ENCODE results near the gene LPCAT4. TPM values are rescaled to one million over a fixed set of nuclear protein-coding genes. Genes with fewer than 3 reads are reported as not detected.
A peak's percentile ranks its signal among the peaks of the same experiment; 100 is the strongest.

LPCAT4 gene
- total RNA-seq, 1 experiment from 2014 or later: 9.8 TPM

DNA sequence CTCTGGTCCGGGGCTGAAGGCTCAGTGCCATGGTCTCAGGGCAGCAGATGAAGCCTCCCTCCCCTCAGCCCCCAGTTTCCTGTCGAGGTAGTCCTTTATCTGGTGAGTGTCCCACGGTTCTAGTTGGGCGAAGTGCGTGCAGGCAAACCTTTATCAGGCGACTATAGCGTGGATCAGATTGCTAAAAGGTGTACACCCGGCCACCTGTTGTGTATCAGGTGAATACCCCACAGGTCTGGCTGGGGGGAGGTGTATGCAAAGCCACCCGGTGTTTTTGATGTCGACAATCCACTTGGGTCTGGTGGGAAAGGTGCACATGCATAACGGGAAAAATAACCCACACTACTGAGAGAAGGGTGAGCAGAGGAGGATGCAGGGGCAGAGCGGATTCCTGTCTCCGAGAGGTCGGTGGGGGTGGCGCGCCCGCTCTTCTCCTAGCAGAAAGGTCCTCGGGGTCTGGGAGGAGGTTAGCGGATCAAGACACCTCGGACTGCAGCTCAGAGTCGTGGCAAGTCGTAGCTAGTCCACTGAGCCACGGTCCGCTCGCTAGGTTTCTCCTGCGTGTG is 29.9 kb downstream of the LPCAT4 start:
- DNase-seq (ENCODE audit: low spot score): no peak

DNA sequence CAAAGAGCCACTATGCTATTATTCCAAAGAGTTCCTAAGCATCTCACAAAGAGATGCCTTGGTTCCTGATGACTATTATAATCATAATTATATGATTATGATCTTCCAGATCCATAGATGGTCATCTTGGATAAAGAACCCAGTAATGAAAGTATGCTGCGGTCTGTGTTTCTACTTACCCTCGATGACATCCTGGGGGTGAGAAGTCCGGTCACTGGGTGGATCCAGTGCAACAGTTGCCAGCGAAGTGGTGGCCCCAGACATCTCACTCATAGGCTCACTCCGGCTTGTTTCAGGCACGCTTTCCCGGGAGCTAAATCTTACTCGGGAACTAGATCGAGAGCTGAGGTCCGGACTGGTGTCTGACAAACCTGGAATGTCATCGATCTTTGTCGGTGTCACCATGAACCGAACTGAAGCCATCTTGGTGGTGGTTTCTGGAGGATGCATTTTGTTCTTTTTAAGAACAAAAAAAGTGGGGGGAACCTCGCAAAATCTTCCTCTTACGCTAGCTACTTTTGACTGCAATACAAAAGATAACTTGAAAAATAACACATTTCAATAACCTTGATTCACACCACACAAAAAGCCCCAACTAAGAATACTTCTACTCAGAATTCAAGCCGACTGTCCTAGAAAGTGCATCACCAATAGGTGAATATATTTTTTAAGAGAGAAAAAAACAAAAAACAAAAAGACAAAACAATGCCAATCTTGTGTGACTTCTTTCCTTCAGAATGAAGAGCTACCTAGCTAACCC is 30.6 kb downstream of the LPCAT4 start:
- DNase-seq (ENCODE audit: low spot score): no peak

DNA sequence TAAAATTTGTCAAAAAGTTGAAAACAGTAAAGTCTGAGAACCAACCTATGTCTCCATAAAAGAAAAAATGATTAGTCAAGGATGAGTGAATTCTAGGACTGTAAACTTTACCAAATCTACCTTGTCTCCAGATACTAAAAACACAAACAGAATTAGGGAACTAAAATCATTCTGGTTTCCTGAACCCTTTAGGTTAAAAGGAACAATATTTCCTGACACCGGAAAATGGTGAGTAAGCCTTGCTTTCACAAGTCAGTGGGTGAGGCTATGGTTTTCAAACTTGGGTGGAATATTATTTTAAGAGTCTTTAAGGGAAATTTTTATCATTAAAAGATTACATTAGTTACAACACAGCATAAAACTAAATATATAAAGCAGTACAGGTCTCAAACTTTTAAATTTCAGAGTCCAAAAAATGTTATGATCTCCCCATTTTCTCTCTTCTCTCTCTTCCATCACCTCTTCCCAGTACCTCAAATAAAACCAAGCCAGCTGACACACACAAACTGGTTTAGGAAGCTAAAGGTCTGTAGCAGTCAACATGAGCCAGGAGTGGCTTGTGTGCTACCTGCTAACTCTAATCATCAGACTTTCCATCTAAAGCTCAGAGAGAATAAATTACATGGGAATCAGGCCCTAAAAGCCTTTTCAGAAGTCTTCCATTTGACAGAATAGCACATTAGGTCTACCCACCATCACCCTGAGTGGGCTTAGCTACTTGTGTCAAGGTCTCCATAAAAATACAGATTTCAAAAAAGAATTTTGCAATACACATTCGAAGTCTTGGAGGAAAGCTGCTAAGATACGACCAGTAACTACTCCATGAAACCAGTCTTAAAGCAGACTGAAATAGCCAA is 31.6 kb downstream of the LPCAT4 start:
- no peak for DNase-seq (ENCODE audit: low spot score)

DNA sequence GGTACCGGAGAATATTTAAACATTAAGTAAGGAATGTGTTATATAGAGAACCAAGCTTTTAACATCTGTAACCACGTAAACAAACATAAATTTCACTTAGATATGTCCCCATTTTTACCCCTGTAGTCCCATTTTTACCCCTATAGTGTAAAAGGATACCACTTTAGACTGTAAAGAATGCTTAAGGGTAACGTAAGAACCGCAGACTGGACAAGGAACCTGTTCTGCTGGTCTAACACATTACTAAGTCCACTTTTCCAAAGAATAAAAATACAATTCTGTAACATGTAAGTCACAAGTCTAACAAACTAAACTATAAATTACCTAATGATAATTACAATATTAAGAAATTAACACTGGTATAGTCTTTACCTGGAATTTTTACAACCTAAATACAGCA is 32.3 kb downstream of the LPCAT4 start:
- DNase-seq (ENCODE audit: low spot score): no peak

DNA sequence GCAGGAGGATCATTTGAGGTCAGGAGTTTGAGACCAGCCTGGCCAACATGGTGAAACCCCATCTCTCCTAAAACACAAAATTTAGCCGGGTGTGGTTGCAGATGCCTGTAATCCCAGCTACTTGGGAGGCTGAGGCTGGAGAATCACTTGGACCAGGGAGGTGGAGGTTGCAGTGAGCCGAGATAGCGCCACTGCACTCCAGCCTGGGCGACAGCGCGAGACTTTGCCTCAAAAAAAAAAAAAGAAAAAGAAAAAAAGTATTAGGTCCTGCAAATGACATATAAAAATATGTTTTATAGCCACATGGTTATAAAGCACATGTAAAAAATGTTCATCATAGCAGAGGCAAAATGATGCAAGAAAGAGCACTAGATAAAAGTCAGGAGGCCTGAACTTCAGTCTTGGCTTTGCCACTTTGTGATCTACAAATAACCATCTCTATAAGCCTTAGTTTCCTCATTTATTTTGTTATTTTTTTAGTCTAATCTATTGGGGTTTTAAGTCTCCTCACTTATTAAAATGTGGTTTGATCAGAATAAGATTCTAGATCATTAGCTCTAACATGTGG is 34.4 kb downstream of the LPCAT4 start:
- DNase-seq (ENCODE audit: low spot score): no peak

DNA sequence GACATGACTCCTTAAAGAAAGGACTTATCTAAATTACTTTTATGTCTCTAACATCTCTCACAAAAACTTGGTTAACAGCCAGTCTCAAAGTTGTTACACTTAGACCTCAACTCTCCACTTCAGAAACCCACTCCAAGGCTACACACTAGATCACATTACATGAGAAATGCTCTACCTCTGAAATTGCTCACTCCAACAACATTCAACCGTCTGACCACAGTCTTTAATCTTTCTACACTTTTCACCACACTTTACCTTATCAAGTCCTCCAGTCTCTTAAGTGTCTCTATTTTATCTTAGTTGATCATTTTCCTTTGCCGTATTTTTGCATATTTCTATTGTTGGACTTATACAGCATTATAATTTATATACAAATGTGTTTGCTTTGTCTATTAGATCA is 35.2 kb downstream of the LPCAT4 start:
- DNase-seq (ENCODE audit: low spot score): no peak

DNA sequence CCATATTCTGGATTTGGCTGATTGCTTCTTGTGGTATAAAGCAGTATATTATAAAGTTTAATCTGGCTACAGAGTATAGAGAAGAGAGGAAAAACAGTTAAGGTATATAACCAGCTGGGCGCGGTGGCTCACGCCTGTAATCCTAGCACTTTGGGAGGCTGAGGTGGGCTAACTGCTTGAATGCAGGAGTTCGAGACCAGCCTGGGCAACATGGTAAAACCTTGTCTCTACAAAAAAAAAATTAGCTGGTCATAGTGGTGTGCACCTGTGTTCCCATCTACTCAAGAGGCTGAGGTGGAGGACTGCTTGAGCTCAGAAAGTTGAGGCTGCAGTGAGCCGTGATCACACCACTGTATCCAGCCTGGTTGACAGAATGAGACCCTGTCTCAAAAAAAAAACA is 36.7 kb downstream of the LPCAT4 start:
- DNase-seq (ENCODE audit: low spot score): no peak

DNA sequence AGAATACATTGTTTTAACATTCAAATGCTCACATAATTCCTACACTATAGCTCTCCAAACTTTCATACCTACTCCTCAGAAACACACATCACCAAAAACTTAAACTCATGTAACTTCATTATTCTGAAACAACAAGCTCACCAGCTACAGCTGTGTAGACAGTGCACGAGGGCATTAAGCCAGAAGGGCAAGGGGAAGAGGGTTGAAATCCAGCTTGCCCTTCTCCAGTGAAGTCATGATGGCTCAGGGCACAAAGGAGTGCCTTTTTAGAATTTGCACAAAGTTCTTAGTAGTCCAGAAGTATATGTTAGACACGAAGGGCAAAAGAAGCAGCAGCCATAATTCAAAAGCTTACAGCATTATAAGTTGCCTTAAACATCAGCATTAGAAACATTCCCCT is 38.0 kb downstream of the LPCAT4 start:
- DNase-seq (ENCODE audit: low spot score): no peak

DNA sequence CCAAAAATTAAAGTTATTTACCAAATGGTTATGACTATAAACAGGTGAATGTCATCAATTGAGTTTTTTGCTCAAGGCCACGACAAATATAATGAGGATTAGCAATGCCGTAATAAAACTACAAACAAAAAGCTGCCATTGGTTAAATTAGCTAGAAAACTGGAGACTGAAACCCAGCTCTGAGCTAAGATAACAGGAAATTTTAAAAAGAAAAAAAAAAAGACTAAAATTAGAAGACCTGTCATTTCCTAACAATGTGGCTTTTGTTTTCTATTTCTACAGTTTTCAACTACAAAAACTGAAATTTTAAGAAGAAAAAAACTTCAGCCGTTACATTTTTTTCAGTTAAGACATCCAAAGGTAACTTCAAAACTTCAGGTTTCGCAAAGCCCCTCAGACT is 39.1 kb downstream of the LPCAT4 start:
- DNase-seq (ENCODE audit: low spot score): no peak

DNA sequence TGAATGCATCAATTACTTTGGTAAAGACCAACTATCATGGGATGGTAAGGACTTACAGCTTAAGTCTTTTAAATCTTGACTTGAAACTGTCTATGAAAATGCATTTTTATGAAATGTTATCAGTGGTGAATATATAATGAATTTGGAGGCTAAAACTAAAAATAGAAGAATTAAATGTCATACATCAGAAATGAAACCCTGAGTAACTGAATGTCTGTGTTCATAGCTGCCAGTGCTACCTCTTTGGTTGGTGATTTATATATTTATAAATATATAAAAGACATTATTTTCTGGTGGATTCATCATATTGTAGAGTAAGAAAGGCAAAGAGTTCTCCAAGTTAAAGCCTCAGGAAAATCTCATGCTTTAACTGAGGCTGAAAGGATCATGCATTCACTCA is 41.6 kb downstream of the LPCAT4 start:
- no peak for DNase-seq (ENCODE audit: low spot score)

DNA sequence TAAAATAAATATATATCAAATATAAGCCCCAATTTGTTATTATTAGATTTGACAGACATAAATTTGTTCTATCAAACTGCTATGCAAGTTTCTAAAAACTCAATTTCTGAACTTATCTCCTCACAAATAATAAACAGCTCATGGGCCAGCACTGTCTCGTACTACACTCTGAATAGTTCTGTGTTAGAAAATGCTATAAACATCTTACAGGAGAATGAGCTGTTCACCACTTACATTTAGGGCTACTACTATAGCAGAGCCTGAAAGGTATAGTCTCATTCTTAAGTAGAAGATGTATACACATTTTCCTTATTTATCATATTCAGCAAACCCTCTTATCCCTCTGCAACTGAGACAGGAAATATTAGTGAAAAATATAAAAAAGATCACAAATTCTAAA is 42.1 kb downstream of the LPCAT4 start:
- DNase-seq (ENCODE audit: low spot score): no peak

DNA sequence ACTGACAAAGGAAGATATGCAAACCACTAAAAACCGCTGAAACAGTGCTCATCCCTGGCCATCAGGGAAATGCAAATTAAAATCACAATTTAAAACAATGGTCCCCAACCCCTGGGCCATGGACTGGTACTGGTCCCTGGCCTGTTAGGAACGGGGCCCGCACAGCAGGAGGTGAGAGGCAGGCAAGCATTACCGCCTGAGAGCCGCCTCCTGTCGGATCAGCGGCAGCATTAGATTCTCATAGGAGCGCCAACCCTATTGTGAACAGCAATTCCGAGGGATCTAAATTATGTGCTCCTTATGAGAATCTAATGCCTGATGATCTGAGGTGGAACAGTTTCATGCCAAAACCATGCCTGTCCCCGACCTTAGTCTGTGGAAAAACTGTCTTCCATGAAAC is 43.8 kb downstream of the LPCAT4 start:
- no peak for DNase-seq (ENCODE audit: low spot score)

DNA sequence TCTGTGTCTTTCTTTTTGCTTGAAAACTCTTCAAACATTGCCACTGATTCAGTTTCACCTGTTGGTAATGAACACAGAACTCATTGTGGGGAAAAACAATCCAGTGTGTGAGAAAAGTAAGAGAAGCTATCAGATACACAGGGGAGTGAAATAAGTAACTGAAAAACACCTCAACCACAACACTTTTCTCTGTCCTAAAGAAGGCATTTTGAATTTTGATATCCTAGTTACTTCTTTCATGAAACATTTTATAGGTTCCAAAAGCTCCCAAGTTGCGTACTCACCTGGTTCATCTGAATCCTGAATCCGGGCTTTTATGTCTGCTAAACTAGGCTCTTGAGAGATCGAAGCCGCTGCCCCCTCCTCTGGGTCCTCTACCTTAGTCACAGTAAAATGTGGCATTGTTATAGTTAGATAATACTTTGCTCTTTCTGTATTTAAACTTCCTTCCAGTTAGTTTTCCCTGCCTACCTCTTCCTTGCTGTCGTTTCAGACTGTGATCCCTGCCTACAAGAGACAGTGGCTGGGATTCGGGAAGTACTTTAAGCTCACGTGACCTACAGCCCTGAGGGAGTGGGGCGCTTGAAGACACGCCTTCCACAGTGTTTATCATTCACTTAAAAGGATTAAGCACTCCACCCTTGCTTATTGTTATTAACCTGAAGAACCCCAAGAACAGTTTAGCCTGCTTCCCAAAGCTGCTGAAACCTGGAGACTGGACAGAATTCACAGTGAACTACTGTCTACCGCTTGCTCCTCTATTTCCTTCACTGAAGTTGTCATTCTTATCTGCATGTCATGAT is 48.5 kb downstream of the LPCAT4 start:
- DNase-seq (ENCODE audit: low spot score): peak; percentile 55

DNA sequence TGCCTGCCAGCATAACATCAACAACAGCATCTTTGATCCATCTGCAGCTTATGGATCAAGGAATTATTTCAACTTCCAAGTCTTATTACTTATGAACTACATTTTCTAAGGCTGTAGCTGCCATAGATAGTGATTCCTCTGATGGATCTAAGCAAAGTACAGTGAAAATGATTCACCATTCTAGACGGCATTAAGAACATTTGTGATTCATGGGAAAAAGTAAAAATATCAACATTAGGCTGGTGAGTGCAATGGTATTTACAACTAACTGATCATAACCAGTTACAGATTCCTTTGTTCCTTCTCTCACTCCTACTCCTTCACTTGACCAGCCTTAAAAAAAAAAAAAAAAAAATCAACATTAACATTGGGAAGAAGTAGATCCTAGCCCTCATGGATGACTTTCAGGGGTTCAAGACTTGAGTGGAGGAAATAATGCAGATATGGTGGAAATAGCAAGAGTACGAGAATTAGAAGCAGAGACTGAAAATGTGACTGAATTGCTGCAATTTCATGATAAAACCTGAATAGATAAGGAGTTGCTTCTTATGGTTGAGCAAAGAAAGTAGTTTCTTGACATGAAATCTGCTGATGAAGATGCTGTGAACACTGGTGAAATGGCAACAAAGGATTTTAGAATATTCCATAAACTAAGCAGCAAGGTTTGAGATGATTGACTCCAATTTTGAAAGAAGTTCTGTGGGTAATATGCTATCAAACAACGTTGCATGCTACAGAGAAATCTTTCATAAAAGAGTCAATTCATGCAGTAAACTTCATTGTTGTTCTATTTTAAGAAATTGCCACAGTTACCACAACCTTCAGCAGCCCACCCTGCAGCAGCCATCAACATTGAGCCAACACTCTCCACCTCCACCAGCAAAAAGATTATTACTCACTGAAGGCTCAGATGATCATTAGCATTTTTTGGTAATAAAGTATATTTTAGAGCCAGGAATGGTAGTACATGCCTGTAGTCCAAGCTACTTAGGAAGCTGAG is 52.2 kb downstream of the LPCAT4 start:
- no peak for DNase-seq (ENCODE audit: low spot score)

DNA sequence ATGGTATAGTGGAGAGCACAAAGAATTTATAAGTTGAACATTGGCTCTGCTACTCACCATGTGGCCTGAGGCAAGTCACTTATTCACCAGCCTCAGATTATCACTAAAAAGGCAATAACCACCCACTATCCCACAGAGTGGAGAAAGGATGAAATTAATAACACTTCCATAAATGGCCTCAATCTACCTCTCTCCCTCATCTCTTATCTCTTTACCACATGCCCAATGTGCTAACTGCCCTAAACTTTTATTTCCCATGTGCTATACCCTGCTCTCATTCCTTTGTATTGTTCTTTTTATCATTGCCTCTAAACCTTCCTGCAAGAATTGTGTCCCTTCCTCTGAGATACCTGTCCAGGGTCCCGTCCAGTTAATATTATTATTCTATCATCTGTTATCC is 55.4 kb downstream of the LPCAT4 start:
- no peak for DNase-seq (ENCODE audit: low spot score)

Other genes with a start within 250 kb of the LPCAT4 start
- 48.9 and 49.8 TPM in 2 replicates for gene KATNBL1, start 157.1 kb downstream of the LPCAT4 start, total RNA-seq (2014; rRNA removed; shearing (Covaris generic))
- 191 and 281 TPM in 2 replicates for gene EMC4, start 142.2 kb downstream of the LPCAT4 start, total RNA-seq (2014; rRNA removed; shearing (Covaris generic))
- gene SLC12A6, start 29.4 kb downstream of the LPCAT4 start, total RNA-seq (2014; rRNA removed; shearing (Covaris generic)): 5.7 and 7.6 TPM in 2 replicates
- gene NOP10, start 24.1 kb downstream of the LPCAT4 start, total RNA-seq (2014; rRNA removed; shearing (Covaris generic)): 341 and 382 TPM in 2 replicates
- not detected in 2 replicates for gene NUTM1, start 23.9 kb downstream of the LPCAT4 start, total RNA-seq (2014; rRNA removed; shearing (Covaris generic))
- gene GOLGA8A, start 70.6 kb upstream of the LPCAT4 start, total RNA-seq (2014; rRNA removed; shearing (Covaris generic)): 6.7 and 8.1 TPM in 2 replicates
- 13.6 and 18.7 TPM in 2 replicates for gene GOLGA8B, start 216.5 kb upstream of the LPCAT4 start, total RNA-seq (2014; rRNA removed; shearing (Covaris generic))

Data from A172 (cell line).